ENCODE data around the gene PTRH2. TPM values are rescaled to one million over a fixed set of nuclear protein-coding genes. Genes with fewer than 3 reads are reported as not detected.

The PTRH2 gene
- total RNA-seq, 2 donors from 2014 or later = 15.4 to 24.8 TPM

- intact Hi-C loops (cut with DNase I, micrococcal nuclease) = no loop called here
- no peak for ATAC-seq
Measured at GRCh38 chr17:59725691-59726090, 18.5 kb upstream of the PTRH2 start.

DNA sequence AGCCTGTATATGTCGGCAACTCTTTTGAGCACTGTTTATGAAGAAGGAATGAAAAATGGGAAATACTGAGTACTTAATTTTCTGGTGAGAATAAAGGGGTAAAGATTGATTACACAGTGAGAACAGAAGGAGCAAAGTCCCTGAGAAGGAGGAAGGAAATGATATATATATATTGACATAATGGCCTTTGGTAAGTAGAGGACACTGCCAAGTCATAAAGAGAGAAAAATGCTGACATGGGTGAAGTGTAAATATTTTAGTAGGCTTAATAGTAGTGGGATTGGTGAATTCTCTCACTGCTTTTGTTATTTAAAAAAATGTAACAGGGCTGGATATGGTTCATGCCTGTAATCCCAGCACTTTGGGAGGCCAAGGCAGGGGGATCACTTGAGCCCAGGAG, 16.4 kb upstream of the PTRH2 start:
- no peak for DNase-seq
- intact Hi-C loops (cut with DNase I, micrococcal nuclease) = no loop called here
- peak; percentile 93 for ATAC-seq

More at GRCh38 chr17:59725691-59726090, 18.5 kb upstream of the PTRH2 start:
- no peak for DNase-seq

DNA sequence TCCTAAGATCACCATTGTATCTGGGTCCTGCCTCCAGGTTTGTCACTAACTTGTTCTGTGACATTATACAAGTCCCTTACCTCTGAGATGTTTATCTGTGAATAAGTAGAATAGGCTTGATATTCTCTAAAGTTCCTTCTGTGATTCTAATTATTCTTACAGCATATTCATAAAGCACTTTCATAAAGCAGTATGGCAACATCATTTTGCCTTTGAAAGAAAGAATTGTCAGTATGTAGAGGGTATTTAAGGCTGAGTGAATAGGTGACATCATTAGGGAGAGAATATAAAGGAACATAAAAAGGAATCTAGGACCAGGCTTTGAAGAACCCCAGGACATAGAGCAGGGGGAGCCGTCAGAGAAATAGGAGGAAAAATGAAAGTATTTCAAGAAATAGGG, 15.8 kb upstream of the PTRH2 start:
- no peak for DNase-seq
- peak; percentile 10 for ATAC-seq

DNA sequence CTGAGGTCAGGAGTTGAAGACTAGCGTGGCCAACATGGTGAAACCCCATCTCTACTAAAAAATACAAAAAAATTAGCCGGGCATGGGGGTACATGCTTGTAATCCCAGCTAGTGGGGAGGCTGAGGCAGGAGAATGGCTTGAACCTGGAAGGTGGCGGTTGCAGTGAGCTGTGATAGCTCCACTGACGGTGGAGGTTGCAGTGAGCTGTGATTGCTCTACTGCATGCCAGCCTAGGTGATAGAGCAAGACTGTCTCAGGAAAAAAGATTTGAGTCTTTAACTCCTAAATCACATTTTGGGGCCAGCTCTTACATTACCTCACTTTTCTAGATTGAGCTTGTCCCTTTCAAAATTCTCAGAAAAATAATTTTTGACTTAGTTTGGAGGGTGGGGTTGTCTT, 15.4 kb upstream of the PTRH2 start:
- ATAC-seq (peak; percentile 38), DNase-seq (no peak)
- intact Hi-C loops (cut with DNase I, micrococcal nuclease) = no loop called here

More for the DNA sequence above, 15.8 kb upstream of the PTRH2 start:
- intact Hi-C loops (cut with DNase I, micrococcal nuclease) = no loop called here

DNA sequence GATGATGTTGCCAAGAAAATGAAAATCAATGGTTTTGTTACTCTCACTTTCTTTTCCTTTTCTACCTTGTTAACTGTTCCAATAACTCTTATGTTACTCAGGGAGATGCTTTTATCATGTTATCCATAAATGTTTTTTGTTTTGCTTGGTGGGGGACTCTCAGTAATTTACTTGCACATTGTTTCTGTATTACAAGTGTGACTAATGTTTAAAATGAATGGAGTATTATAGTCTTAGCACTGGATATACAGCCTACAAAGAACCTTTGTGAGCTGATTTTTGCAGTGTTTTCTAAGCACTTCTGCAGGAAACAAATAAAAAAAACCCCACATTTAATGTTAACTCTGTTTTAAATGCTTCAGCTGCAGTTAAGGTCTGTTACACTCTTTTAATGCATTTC, 12.3 kb upstream of the PTRH2 start:
- intact Hi-C loops (cut with DNase I, micrococcal nuclease) = no loop called here
- DNase-seq = no peak
- ATAC-seq = no peak

GRCh38 chr17:59716427-59716826, 9.2 kb upstream of the PTRH2 start:
- DNase-seq (no peak), ATAC-seq (no peak)
- intact Hi-C loops (cut with DNase I, micrococcal nuclease) = no loop called here

DNA sequence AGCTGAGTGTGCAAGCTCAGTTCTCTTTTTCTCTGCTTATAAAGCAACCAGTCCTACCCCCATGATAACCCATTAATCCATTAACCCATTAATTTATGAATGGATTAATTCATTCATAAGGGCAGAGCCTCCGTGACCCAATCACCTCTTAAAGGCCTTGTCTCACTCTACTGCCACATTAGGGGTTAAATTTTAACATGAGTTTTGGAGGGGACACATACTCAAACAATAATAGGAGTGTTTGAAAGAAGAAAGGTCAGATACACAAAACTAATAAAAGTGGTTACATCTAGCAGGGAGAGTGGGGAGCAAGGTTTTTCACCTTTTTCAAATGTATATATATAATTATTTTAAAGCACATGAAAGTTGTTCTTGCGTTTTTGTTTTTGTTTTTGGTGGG, 7.0 kb upstream of the PTRH2 start:
- ATAC-seq = no peak

DNA sequence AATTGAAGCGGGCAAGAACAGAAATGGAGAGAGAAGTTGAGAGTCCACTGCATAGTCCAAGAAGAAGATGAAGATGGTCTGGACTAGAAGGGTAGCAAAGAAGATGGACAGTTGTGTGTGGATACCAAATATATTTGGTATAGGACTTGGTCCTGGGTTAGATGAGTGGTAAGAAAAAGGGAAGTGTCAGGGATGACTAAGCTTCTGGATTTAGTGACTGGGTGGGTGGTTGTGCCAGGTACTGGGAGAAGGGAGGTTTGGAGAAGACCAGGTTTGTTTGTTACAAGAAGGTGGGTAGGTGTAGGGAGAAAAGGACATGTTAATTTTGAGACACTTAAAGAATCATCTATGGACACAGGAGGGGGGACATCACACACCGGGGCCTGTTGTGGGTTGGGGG, 5.6 kb upstream of the PTRH2 start:
- DNase-seq (no peak), ATAC-seq (no peak)
- intact Hi-C loops (cut with DNase I, micrococcal nuclease) = no loop called here

More for the DNA sequence above, 7.0 kb upstream of the PTRH2 start:
- intact Hi-C loops (cut with DNase I, micrococcal nuclease) = no loop called here
- DNase-seq = no peak

GRCh38 chr17:59711936-59712335, 4.7 kb upstream of the PTRH2 start:
- intact Hi-C loops (cut with DNase I, micrococcal nuclease) = no loop called here
- ATAC-seq (no peak), DNase-seq (no peak)

DNA sequence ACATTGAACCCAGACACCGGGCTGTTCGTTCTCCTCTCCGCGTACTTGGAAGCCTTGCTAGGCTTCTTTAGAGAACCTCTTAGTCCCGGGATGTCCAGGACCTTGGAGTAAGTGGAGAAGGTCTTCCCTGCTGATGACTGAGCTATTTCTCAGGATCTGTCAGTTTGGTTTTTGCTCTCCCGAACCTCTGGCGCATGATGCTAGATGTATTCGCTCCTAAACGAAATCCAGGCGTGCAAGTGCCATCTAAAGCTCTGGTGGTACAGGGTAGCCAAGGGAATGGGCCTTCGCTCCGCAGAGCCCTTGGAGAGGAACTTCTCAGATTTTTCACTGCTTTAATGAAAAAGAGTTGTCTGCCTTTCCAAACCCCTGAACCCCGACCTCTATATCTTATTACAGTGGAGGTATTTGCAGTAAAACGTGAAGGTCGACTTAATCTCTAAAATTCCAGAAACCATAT, 771 bp upstream of the PTRH2 start:
- peak; percentile 13 for ATAC-seq
- no peak for DNase-seq
- intact Hi-C loops (cut with DNase I, micrococcal nuclease) = no loop called here

GRCh38 chr17:59702304-59702703, 4.9 kb downstream of the PTRH2 start:
- ATAC-seq (no peak), DNase-seq (no peak)
- intact Hi-C loops (cut with DNase I, micrococcal nuclease) = no loop called here

- no peak for ATAC-seq
- intact Hi-C loops (cut with DNase I, micrococcal nuclease) = no loop called here
- DNase-seq = no peak
Measured at GRCh38 chr17:59699786-59700185, 7.4 kb downstream of the PTRH2 start.

DNA sequence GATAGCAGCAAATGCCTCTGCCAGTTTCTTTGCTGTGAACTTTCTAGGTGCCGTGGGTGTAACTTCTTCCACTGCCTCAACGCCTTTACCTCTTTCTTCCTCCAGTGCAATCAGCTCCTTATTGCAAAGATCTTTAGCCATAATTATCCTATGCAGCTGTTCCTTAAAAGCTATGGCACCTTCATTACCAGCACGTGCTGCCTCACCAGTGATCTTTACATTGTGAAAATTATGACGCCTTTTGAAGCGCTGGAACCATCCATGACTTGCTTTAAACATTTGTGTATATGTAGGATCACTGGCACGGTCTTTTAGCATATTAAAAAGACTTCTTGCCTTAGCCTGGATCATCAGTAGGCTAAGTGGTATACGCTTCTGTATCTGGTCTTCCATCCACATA, 8.0 kb downstream of the PTRH2 start:
- intact Hi-C loops (cut with DNase I, micrococcal nuclease) = no loop called here
- no peak for DNase-seq
- ATAC-seq = no peak

GRCh38 chr17:59698143-59698542, 9.1 kb downstream of the PTRH2 start:
- intact Hi-C loops (cut with DNase I, micrococcal nuclease) = no loop called here
- no peak for DNase-seq
- ATAC-seq = no peak

DNA sequence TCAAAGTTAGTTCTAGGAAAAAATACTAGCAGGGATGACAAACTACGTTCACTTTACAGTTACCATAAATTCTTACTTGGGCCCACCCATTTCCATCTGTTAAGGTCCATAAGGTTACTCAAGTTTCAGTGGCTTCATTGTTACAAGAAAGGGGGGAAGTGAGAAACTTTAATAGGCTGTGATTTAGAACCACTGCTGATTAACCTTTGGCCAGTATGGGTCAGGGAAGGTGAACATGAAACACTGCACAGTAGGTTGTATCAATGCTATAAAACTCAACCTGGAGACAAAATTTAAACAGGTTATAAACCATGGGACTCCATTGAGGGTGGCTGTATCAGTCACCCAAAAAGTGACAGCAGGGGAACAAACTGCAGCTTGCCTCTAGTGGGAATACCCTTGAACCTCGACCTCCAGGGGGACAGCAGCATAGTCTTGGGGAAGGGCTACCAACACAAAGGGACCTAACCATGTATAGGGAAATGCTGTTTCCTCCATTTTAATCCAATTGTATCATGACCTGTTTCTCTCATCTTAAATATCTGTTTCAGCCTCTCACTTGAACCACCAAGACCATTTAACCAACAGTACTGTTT, 10.4 kb downstream of the PTRH2 start:
- intact Hi-C loops (cut with DNase I, micrococcal nuclease) = no loop called here
- ATAC-seq (peak; percentile 74), DNase-seq (no peak)

GRCh38 chr17:59695945-59696681, 11.1 kb downstream of the PTRH2 start:
- intact Hi-C loops (cut with DNase I, micrococcal nuclease) = no loop called here
- ATAC-seq (peak; percentile 31), DNase-seq (no peak)

DNA sequence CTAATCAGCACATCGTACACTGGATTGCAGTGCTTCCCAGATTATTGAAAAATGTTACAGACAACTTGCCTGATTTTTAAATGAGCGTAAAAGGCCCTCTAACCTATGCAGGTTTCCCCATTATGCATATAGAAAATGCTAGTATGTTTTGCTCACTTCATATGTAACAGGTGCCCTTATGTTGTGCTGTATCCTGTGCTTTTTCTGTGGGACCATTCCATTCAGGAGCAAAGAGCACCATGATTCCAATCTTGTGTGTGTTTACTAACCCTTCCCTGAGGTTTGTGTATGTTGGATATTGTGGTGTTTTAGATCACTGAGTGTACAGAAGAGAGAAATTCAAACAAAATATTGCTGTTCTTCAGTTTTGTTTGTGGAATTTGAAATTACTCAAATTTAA, 12.9 kb downstream of the PTRH2 start:
- DNase-seq (no peak), ATAC-seq (no peak)
- intact Hi-C loops (cut with DNase I, micrococcal nuclease) = no loop called here

- ATAC-seq (no peak), DNase-seq (no peak)
- intact Hi-C loops (cut with DNase I, micrococcal nuclease) = no loop called here
Measured at GRCh38 chr17:59693582-59693981, 13.6 kb downstream of the PTRH2 start.

- intact Hi-C loops (cut with DNase I, micrococcal nuclease) = no loop called here
Measured at GRCh38 chr17:59688496-59688895, 18.7 kb downstream of the PTRH2 start.

DNA sequence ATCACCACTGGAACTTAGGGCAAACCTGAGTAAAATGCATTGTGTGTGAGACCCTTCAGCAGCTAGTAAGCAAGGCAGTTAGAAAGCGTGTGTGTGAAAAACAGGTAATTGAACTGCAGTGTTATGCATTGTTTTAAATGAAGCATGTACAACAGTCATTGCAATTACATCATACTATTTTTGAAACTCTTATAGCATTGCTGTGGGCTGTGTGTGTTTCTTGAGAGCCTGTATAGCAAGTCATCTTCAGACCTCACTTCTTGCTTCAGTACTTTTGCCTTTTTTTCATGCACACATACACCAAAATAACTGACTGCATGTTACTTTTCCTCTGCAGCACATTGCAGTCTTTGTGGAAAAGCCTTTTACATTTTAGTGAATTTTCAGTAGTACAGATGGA, 19.2 kb downstream of the PTRH2 start:
- intact Hi-C loops (cut with DNase I, micrococcal nuclease) = no loop called here

More at GRCh38 chr17:59688496-59688895, 18.7 kb downstream of the PTRH2 start:
- DNase-seq = no peak
- no peak for ATAC-seq

GRCh38 chr17:59684967-59685366, 22.3 kb downstream of the PTRH2 start:
- DNase-seq (no peak), ATAC-seq (no peak)
- intact Hi-C loops (cut with DNase I, micrococcal nuclease) = no loop called here

More for the DNA sequence above, 19.2 kb downstream of the PTRH2 start:
- no peak for DNase-seq
- ATAC-seq = no peak
